ENCODE results near the gene ZNF512B. TPM values are rescaled to one million over a fixed set of nuclear protein-coding genes. Genes with fewer than 3 reads are reported as not detected.
"Not testable (repeated sequence)": the region's sequence is repeated elsewhere in the genome, so short reads cannot be mapped to it uniquely, and the experiment has no call there.

ZNF512B gene
- total RNA-seq, 1 experiment from 2014 or later, result 0.38 TPM

DNA sequence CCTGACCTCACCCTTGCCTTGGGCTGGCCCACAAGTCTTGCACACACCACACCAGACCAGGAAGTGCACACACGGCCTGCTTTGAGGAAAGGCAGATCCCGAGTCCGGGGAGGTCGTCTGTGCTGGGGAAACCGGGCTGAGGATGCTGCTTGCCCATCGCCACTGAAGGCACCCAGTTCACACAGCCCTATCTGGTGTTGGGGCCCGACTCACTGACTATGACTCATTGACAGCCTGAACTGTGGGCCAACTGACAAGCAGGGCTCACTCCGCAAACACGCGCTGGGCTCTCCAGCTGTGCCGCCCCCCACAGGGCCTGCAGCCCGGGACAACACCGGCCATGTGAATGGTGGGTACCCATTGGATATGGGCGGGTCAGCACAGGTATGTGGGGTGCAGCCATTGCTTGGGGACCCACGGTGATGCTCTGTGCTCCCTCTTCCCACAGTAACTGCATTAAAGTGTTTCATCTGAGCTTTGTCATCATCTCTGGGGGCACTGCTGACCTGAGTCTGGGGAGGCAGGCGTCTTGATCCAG, 8.1 kb upstream of the ZNF512B start:
- peak; percentile 53 for DNase-seq (ENCODE audit: low spot score)

DNA sequence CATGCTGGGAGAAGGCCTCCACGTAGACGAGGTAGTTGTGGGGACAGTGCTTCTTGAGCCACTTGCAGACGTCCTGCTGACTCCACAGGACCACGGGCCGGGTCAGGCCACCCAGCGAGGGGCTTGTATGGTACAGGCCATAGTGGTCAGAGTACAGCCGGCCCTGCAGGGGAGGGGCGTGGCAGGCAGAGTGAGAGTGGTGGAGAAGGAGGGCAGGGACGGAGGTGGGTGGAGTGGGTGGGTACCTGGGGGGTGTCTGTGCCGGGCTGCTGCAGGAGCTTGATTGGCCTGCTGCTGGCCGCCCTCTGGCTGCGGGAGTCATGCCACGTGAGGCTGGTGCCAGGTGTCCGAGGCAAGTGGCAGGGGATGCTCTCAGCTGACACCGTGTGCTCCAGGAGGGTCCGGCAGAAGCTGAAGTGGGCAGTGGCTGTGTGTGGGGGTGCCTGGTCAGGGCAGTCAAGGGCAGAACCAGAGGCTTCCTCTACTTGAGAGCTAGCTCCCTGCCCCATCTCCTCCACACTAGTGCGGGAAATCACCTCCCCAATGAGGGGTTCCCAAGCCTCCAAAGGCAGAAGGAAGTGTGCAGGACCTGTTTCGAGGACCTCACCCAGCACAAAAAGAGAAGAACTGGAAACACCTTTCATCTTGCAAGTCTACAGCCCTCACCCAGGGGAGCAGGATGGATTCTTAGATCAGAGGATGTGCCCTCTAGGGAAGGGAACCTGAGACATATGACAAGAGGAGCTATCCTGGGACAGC, 7.4 kb upstream of the ZNF512B start:
- DNase-seq (ENCODE audit: low spot score), result no peak

- DNase-seq (ENCODE audit: low spot score), result not testable (repeated sequence)
Measured at GRCh38 chr20:63976511-63976910, 6.8 kb upstream of the ZNF512B start.

DNA sequence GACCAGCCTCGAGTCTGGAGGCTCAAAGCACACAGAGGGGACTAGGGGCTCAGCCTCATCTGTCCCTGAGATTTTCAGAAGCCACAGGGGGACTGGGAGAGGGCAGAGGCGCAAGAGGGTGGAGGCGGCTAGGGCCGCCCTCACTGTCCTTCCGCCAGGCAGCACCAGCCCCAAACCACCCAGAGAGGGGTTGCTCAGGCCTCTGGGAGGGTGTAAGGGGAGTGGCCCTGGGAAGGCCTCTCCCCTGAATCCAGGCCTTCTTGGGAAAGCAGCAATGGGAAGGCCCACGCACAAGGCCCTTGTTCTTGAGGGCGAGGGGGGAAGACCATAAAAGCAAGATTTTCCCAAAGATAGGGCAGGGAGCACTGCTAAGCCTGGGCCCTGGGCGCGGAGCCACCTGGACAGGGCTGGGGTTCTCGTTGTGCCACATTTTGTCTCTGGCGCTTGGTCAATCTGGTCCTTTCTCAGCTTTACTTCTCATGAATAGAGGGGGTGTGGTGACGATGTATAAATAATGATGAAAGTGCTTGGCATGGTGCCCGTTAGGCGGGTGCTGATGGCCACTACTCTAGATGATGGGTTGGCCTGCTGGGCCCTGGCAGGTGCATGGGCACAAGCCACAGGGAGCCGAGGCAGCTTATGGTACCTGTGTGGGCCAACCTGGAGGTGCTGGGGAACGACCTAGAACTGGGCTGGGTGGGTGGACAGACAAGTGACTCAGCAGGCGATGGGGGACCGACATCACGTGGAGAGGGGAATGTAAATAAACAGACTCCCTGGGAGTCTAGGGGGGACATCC, 4.9 kb upstream of the ZNF512B start:
- peak; percentile 63 for DNase-seq (ENCODE audit: low spot score)

DNA sequence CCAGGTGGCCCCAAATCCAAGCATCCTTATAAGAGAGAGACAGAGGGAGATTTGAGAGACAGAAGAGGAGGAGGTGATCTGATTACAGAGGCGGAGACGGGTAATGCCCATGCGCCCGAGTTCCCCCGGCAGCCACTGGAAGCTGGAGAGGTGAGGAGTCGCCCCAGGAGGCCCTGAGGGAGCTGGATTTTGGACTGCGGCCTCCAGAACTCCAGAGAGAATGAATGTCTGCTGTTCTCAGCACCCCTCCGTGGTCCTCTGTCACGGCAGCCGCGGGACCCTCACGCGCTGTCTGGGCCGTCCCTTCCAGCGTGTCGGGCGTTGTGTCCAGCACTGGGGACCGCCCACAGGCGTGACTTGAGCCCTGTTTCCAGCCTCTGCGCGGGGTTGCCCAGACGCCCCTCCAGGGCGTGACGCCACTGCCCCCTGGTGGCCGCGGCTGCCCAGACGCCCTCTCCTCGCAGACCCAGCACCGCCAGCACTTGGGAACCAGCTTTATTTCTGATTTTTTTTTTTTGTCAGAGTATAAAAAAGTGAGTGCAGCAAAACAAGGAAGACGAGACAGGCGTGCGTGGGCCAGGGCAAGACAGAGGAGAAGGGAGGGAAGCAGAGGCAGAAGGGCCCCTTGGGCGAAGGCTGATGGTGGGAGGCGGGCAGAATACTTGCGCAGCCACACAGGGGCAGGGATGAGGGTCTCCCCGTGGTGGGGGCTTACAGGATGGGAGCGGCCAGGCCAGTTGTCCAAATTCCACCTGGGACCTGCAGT, 4.1 kb upstream of the ZNF512B start:
- peak; percentile 94 for DNase-seq (ENCODE audit: low spot score)

- DNase-seq (ENCODE audit: low spot score), result no peak
Measured at GRCh38 chr20:63973160-63973479, 3.4 kb upstream of the ZNF512B start.

GRCh38 chr20:63972312-63973159, 2.8 kb upstream of the ZNF512B start:
- no peak for DNase-seq (ENCODE audit: low spot score)

GRCh38 chr20:63971960-63972311, 2.2 kb upstream of the ZNF512B start:
- not testable (repeated sequence) for DNase-seq (ENCODE audit: low spot score)

GRCh38 chr20:63970714-63971431, 1.1 kb upstream of the ZNF512B start:
- DNase-seq (ENCODE audit: low spot score), result no peak

DNA sequence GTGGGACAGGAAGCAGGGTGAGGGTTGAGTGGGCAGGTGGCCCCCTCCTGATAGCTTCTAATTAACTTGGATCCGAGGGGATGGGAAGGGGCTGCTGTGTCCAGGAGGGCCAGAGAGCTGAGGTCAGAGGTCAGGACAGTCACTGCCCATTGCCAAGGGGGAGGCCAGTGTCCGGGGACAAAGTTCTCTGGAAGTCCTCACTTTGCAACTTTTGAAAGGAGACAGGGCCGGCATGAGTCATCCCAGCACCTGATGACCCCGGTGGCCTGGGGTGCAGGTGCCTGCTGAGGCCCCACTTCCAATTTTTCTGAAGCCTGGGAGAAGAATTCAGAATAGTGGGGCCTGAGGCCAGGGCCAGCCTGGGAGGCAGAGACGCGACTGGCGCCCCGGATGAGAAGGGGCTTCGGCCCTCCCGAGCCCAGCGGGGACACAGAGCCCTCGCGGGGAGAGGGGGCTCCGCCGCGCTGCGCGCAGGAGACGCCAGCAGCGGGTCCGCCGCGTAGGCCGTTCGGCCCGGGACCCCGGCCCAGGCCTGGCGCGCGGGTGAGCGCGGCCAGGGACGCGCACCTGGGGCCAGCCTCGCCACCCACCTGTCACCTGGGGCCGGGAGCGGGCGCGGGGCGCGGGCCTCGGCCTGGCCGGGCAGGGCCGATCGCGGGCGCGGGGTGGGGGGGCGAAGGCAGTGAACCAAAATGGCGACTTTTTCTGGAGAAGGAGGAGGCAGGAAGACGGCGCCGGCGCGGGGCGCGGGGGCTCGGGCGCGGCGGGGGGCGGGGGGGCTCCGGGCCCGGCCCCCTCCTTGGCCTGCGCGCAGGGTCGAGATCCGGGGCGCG, 586 bp downstream of the ZNF512B start:
- DNase-seq (ENCODE audit: low spot score), result no peak

DNA sequence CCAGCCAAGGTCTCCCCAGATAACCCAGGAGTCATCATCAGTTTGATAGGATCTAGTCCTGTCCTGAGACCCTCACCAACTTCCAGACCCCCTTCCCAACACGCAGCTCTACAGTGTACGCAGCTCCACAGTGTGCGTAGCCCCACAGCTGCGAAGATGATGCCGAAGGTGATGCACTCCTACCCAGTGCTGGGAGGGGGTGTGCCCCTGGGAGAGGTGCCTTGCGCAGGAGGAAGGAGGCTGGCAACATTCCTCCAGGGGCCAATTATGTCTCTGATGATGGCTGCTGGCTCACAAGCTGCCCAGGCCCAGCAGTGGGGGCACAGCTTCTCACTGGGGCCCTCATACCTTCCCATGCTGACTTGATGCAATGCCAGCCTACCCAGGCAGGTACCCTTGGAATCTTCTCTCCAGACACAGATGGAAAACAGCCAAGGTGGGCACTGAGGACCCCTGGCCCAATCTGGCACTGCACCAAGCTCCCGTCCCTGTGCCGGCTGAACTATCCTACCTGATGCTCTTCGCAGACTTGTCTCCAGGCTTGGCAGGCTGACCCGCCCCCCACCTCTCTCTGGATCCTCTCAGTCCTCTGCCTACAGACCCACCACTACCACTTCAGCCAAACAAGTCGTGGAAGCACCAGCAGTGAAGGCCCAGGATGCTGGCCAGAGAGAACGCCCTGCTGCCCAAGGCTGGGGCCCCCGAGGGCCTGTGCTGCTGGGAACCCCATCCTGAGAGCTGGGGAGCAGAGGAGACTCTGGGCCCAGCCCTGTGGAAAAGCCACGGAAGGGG, 1.4 kb downstream of the ZNF512B start:
- no peak for DNase-seq (ENCODE audit: low spot score)

DNA sequence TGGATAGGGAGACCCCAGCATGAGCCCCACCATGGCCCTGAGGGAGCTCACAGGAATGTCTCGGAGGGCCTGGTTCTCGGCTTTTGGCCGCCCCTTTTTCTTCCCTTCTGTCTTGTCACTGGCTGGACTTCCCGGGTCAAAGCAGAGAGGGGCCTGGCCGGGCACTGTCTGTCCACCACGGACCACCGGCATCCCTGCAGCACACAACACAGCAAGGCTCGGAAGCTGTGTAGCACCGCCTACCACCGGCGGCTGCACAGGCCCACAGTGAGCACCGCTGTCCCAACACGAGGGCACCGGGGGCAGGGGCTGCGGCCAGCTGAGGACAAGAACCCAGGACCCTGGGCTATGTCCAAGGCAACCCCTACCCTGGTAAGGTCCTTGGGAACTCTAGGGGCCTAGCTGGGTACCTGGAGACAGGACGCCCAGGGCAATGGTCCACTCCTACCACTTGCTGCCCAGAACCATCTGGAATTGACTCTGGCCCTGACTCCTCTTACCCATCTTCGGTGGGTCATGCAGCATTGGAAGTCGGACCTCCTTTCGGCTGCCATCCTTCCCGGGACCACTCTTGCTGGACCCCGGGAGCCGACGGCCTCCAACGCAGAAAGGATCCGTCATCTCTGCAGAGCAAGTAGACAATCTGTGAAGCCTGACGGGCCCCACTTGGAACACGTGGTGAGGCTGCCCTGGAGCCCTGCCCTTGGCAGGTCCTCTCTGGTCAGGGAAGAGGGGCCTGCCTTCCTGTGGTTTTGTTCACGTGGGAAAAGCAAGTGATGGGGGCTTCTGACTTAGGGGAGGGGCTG, 2.2 kb downstream of the ZNF512B start:
- no peak for DNase-seq (ENCODE audit: low spot score)

- no peak for DNase-seq (ENCODE audit: low spot score)
Measured at GRCh38 chr20:63966944-63967322, 2.8 kb downstream of the ZNF512B start.

DNA sequence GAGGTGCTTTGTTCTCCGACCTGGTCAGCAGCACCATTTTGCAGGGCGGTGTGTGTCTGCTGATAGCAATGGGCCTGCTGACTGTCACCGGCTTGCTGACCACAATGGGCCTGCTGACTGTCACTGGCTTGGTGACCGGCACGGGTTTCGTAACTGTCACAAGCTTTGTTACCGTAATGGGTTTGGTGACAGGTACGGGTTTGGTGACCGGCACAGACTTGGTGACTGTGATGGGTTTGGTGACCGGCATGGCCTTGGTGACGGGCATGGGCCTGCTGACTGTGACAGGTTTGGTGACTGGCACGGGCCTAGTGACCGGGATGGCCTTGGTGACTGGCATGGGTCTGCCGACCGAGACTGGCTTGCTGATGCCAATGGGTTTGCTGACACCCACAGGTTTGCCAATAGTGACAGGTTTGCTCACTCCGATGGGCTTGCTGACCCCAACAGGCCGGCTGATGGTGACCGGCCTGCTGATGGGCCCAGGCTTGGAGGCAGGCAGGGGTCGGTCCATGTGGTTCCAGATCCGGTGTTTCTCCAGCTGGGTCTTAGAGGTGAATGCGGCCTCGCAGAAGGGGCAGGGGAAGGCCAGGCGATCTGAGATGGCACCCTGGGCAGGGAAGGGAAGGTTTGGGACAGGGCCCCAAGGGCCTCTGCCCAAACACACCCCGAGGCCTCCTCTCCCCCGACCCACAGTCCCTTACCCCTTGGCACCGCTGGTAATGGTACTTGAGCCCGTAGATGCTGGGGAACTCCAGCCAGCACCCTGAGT, 3.4 kb downstream of the ZNF512B start:
- DNase-seq (ENCODE audit: low spot score), result no peak

DNA sequence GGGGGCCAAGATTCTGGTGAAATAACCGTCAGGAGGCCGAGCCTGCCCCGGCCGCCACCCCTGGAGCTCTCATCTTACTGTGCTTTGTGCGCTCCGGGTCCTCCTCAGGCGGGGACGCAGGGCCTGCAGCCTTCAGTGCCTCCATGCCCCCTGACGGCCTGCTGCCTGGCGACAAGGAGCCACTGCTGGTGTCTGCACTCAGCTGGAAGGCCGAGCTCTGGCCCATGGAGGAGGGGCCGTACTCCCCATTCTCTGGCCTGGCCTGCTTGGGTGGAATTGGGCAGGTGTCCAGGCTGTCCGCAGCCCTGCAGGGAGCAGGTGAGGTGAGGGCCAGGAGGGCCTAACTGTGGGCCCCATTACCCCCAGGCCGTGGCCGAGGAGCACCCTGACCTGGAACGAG, 5.3 kb downstream of the ZNF512B start:
- DNase-seq (ENCODE audit: low spot score), result no peak

- DNase-seq (ENCODE audit: low spot score), result no peak
Measured at GRCh38 chr20:63963784-63964301, 5.9 kb downstream of the ZNF512B start.

DNA sequence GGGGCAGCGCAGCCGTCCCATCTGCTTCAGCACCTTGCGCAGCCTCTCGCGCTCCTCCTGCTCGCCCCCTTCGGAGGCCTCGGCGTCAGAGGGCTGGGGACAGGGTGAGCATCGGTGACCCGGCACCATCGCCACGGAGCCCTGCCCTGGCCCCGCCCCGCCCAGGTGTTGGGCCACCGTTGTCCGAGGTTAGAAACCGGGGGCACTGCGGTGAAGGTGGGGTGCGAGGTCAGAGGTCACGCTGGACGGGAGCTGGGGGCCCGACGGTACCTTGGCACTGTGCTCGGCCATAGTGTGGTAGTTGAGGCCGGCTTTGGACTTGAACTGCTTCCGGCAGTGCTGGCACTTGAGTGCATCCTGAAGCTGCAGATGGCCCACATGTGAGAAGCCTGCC, 6.4 kb downstream of the ZNF512B start:
- no peak for DNase-seq (ENCODE audit: low spot score)

Measured in HT-29 (cell line).